Measurements from ENCODE around the gene ERICH6B. TPM values are rescaled to one million over a fixed set of nuclear protein-coding genes. Genes with fewer than 3 reads are reported as not detected.
"Not testable (repeated sequence)": the region's sequence is repeated elsewhere in the genome, so short reads cannot be mapped to it uniquely, and the experiment has no call there.

Gene ERICH6B
- not detected for total RNA-seq

DNA sequence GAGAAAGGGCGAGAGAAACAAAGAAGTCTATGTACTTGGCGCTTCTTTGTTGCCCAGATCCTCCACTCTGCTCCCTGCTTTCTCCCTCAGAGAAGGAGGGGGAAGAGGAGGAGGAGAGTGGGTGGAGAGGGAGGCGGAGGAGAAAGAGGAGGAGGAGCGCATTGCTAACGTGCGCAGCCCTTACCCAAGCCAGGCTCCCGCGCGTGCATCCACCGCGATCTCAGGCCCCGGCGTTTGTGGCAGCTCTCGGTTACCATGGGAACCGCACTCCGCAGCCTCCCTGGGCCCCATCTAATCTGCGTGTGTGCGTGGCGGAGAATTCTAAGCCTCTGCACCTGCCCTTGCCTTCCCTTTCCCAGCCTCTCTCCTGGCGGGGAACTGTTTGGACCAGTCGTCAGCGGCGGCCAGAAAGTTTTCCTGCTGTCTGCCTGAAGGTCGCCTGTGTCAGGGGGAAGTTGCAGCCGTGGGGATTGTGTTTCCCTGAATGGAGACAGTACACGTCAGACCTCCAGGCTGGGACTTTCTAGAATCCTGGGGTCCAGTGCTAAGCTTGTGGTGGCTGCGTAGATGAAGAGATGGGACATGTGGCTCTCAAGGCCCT is at the start of gene ERICH6B:
ERICH6B (minus strand) TSS at position 239 of the 601 bp plus-strand sequence. CDS start 18,734 bp downstream, outside the sequence.
- peak; percentile 46 for DNase-seq

DNA sequence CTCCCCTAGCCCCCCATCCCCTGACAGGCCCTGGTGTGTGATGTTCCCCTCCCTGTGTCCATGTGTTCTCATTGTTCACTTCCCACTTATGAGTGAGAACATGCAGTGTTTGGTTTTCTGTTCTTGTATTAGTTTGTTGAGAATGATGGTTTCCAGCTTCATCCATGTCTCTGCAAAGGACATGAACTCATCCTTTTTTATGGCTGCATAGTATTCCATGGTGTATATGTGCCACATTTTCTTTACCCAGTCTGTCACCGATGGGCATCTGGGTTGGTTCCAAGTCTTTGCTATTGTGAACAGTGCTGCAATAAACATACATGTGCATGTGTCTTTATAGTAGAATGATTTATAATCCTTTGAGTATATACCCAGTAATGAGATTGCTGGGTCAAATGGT is 47.4 kb upstream of the ERICH6B start:
- DNase-seq: not testable (repeated sequence)

DNA sequence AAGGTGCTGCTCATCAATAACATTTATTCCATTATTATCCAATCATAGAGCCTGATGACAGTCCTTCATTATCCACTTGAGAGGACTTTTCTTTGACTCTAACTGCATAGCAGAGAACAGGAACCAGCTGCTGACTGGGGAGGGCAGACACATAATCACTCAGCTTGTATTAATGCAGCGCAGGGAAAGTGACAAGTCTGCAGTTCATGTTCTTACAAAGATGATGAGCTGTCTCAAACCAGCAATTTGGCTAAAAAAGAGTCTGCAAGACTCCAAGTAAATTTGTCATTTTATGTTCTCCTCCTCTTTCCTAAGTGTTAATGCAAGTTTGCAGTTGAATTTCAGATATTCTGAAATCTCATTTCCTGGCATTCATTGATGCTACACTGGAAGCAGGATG is 46.6 kb upstream of the ERICH6B start:
- no peak for DNase-seq

DNA sequence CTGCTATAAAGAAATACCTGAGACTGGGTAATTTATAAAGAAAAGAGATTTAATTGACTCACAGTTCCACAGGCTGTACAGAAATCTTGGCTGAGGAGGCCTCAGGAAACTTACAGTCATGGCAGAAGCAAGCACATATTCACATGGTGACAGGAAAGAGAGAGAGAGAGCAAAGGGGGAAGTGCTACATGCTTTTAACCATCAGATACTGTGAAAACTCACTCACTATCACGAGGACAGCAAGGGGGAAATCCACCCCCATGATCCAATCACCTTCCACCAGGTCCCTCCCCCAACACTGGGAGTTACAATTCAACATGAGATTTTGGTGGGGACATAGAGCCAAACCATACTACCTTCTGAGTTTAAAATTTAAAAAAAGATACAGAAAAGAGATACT is 44.9 kb upstream of the ERICH6B start:
- DNase-seq: not testable (repeated sequence)

DNA sequence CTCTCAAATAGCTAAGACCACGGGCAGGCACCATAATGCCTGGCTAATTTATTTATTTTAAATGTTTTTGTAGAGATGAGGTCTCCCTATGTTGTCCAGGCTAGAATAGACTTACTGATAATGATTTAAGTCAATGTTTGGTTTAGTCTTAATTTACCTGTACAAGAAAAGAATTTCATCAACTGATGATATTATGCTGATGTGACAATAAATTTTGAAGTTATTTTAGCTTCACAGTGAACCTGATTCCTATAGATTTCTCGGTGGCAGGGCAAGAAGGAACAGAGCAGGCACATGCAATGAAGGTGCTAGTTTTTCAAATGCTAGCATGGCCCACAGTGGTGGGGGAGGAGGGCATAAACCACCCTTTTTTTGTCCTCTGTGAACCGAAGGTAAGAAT is 44.0 kb upstream of the ERICH6B start:
- DNase-seq: no peak

DNA sequence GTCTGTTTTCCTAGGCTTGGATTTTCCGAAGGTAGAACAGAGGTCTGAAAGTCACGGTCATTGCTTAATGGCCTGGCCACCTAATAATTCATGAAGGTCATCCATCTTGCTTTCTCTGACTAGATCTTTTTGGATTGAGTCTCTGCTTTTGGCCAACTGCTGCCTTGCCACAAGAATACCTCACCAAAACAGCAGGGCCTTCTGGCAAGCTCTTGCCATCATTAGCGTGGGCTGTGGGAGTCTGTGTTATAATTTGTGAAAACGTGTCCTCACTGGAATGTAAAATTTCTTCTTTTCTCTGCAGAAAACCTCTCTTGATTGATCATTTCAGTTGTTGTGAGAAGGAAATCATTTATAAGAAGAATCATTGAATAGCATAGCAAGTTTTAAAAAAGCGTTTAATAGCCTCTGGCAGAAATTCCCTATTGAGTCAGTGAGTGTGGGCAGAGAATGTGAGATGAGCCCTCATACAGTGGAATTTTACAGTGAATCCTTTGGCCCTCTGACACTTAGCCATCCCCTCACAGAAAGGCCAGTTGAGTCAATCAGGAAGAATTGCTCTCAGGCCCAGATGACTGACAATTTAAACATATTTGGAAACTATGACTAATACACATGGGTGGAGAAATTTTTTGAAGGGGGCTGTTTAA is 43.2 kb upstream of the ERICH6B start:
- DNase-seq: no peak

DNA sequence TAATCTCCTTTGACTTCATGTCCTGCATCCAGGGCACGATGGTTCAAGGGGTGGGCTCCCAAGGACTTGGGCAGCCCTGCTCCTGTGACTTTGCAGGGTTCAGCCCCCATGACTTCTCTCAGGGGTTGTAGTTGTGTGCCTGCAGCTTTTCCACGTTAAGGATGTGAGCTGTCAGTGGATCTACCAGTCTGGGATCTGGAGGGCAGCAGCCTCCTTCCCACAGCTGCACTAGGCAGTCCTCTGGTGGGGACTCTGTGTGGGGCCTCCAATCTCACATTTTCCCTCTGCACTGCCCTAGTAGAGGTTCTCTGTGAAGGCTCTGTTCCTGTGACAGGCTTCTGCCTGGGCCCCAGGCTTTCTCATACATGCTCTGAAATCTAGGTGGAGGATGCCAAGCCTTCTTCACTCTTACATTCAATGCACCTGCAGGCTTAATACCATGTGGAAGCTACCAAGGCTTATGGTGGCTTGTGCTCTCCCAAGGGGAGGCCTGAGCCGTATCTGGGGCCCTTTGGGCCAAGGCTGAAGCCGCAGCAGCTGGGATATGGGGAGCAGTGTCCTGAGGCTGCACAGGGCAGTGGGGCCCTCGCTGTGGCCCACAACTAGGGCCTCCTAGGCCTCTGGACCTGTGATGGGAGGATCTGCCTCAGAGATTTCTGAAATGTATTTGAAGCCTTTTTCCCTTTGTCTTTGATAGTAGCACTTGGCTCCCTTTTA is 39.3 kb upstream of the ERICH6B start:
- no peak for DNase-seq

DNA sequence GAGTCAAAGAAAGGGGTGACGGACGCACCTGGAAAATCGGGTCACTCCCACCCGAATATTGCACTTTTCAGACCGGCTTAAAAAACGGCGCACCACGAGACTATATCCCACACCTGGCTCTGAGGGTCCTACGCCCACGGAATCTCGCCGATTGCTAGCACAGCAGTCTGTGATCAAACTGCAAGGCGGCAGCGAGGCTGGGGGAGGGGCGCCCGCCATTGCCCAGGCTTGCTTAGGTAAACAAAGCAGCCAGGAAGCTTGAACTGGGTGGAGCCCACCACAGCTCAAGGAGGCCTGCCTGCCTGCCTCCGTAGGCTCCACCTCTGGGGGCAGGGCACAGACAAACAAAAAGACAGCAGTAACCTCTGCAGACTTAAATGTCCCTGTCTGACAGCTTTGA is 29.7 kb upstream of the ERICH6B start:
- DNase-seq: not testable (repeated sequence)

DNA sequence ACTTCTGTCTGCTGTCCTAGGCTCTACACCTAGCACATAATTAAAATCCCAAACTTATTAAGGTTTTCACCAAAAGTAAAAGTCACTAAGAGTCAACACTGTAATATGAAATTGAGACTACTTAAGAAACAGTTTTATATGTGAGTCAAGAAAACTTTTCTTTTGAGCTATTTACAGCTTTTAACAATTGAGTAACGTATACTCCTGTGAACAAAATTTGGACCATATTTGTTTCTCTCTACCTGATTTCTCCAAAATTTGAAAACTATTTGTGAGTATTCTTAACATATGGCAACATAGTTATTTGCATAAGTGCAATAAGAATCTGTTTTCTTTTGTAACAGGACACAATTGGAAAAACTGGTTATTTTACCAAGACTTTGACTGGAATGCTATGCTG is 26.6 kb upstream of the ERICH6B start:
- not testable (repeated sequence) for DNase-seq

DNA sequence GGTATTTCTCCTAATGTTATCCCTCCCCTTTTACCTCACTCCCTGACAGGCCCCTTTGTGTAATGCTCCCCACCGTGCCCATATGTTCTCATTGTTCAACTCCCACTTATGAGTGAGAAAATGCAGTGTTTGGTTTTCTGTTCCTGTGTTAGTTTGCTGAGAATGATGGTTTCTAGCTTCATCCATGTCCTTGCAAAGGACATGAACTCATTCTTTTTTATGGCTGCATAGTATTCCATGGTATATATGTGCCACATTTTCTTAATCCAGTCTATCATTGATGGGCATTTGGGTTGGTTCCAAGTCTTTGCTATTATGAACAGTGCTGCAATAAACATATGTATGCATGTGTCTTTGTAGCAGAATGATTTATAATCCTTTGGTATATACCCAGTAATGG is 19.8 kb upstream of the ERICH6B start:
- DNase-seq: not testable (repeated sequence)

DNA sequence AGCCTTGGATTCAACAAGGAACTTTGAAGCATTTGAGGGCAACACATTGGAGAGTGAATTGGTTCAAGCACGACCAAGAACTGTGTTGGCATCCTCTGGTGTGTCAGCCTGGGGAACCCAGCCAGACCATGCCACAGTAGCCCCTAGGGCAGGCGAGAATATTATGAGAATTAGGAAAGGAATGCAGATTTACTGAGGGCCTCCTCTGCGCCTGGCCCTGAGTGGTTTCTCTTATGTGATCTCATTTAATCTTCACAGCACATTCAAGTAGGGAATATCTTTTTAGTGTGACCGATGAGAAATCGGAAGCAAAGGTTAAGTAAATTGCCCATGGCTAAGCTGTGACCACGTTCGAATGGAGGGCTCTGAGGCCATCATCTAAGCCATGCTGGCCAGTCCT is 15.3 kb upstream of the ERICH6B start:
- DNase-seq: no peak

DNA sequence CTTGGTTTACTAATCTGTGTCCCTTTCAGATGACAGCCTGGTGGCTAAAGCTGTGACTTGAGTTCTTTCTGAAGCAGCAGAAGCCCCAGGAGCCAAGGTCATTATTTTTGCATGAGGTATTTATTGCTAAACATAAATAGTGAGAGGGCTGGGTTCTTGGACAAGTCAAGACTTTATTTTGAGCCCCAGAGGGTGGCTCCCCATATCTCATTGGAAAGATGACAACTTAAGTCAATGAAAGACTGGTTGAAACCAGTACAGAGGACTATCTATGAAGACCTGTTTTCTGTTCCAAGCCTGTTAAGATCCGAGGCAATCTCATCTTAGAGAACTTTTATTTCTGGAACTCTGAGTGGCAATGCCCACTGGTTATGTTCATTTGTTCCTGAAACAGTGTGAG is 14.4 kb upstream of the ERICH6B start:
- no peak for DNase-seq

DNA sequence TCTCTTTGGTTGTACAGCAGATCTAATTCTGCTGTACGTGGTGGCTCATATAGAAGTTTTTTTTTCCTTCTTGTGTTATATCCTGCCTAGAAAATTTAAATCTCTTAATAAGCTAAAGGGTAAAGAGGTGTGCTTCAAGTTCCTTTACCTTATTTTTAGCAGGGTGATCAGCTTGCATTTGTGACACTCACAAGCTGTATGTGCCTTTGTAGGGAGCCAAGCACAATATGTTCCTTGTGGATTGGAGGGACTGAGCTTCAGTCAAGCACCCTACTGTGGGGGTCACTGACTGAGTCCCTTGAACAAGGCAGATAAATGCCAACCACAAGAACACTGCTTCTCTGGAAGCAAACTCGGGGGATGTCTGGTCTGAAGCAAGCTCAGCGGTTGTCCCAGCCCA is 12.6 kb upstream of the ERICH6B start:
- no peak for DNase-seq

DNA sequence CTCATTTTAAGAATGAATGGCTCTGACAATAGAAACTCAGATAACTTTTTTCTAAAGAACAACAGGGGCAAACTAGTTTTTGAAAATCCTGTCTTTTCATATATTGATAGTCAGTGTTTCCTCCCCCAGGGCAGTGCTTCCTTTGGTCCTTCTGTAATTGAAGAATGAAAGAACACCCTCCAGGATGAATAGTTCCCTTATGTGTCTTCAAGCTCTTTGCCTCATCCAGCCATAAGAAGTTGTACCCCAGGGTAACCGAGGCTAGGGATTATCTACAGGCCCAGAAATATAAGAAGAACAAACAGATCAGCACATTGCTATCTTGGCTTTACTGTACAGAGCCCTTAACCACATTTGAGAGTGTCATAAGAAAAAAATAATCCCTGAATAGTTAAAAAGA is 12.1 kb upstream of the ERICH6B start:
- no peak for DNase-seq

DNA sequence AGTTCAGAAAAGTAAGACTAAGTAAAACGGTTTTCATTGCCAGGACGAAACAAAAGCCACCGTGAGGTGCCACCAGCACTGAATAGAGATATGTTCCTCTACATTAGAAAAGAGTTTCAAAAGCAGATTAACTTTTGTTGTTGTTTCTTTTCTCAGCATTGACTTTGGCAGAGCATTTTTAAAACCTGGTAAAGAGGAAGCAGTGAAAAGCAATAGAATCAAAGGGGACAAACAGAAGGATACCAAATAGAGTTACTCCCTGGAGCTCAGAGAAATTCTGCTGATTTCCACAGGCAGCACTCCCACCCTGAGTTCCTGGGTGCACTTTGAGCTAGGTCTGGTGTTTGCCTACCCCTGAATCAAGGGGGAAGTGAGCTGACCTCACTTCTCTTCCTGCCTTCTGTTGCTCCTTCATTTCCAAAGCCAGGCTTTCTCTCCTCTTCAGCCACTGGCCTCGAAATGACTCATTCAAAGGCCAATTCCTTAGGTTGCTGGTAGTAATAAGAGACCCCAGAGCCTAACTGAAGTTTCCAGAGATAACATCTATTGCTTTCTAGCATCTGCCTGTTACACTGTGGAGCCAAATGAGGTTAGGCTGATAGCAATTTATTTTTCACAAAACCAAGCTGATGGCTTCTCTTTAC is 11.3 kb upstream of the ERICH6B start:
- DNase-seq: no peak

DNA sequence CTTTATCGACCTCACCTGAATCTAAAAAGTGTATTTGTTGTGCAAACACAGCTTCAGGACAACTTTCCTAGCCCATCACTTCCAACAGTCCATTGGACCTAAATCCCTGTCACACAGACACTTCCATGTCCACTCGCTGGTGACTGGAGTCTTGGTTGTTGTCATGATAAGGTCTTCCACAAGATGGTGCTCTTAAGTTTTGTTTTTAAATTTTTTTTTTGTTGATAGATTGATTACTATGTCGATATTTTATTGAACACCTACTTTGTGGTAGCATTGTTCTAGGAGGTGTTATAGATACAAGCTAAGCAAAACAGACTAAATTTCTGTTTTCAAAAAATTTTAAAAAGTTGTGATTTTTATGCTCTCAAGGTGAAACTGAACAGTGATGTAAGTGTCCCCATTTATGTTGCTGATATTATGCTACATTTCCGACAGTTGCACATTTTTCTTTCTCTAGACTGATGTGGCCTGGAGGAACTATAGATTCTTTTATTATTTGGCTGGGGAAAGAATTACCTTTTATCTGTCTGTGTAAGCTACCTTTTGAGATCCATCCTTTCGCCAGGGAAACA is 8.1 kb upstream of the ERICH6B start:
- no peak for DNase-seq

DNA sequence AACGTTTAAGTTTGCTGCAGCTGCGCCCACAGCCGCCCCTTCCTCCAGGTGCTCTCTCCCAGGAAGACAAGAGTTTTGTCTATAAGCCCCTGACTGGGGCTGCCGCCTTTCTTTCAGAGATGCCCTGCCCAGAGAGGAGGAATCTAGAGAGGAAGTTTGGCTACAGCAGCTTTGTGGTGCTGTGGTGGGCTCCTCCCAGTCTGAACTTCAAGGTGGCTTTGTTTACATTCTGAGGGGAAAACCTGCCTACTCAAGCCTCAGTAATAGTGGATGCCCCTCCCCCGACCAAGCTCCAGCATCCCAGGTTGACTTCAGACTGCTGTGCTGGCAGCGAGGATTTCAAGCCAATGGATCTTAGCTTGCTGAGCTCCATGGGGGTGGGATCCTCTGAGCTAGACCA is 6.4 kb upstream of the ERICH6B start:
- no peak for DNase-seq

DNA sequence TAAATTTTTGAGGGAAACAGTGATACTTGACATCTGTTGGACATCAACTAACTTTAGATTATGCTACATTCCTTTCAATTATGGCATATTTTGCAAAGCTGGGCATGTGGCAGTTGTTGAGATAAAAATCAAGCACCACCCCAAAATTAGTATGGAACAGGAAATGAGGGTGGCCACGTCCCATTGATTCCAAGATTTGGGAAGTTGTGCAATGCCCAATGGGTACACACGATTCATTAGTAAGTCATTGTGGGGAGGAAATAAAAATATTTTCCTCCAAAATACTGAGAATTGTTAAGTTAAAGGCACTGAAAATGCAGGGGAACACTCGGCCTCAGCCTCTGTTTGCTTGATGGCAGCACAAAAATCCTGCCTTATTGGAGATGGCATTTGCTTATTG is 7.6 kb downstream of the ERICH6B start:
- DNase-seq: no peak

DNA sequence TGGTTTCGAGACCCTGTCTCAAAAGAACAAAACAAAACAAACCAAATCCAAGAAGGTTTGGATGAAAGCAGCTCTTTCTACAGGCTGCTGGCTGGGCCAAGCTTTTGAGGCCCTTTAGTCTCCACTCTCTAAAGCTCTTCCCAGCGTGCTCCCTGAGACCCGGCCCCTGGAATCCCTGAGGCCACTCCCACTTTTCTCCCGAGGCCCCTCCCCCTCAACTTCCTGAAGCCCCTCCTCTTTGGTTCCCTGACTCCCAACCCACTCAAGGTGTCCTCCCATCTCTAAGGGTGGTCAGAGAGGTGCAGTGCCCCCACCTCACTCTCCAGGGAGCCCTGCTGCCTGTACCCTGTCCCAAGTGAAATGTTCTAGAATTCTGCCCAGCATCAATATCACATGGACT is 10.6 kb downstream of the ERICH6B start:
- no peak for DNase-seq

DNA sequence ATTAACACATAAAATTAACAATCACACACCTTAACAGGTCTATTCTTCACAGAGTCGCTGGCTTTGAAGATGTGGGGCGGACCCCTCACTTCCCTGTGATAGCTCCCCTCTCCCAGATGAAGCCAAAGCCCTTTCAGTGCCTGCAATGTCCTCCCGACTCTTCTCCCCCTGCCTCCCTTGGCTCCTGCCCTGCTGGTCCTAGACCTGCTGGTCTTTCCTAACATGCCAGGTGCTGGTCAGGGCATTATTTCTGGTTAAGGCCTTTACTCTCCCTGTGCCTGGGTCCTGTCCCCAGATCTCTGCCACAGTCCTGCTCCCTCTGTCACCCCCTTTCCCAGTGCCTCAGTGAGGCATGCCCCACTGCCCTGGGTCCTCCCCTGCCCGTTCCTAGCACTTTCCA is 12.2 kb downstream of the ERICH6B start:
- DNase-seq: no peak

DNA sequence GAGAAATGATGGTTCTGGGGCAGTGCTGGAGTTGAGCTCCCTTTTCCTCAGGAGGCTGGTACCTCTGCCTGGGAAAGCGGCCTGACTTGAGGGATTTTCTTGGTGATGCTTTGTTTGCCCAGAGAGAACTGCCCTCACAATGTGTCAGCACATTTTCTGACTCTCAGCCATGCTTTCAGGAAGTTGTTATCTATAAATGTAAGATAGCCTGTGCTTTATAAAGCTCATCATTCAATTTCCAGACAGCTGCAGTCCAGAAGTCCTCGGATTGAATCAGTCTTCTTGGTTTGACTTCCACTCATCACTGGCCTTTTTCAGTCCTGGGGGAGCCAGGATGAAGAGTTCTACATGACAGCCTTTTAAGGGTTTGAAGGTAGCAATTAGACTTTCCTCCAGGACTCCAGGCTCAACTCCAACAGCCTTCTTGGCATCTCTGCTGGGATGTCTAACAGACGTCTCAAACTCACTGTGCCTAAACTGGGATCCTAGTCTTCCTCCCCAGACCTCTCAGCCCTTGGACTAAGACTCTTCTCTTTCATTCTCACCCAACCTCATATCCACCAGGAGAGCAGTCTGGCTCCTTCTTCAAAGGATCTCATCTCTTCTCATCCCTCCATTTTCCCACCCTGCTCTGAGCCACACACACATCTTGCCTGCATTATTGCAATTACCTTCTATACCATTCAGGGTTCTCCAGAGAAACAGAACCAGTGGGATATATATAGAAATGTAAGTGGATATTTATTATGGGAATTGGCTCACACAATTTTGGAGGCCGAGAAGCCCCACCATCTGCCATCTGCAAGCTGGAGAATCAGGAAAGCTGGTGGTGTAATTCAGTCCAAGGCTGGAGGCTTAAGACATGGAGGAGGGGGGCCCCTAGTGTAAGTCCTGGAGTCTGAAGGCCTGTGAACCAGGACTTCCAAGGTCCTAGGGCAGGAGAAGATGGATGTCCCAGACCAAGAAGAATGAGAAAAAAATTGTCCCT is 13.1 kb downstream of the ERICH6B start:
- DNase-seq: no peak

DNA sequence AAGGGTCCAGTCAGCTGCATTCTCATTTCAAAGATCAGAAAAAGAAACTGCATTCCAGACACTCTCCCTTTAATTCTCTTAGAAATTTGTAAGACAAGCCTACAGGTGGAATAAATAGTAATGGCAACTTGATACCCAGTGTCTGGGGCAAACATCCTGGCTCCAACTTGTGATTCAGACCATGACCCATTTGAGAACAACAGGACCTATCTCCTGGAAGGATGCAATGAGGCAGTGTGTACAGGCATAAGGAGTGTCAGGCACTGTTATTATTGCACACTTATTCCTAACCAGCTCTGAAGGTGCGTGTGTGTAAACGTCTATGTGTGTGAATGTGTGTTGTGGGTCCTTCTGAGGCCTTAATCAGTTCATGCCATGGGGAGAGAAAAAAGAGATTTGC is 13.9 kb downstream of the ERICH6B start:
- DNase-seq: no peak

All from occipital lobe (tissue), 2 donors.